KMS-11 (cell line): ENCODE results near the gene KCNQ4.

ENCODE experiments used
- H2AFZ ChIP-seq: fragments of 200-600 bp; sonication (generic); 2 replicates; pipeline ENCODE4 v1.6.1; 2016; ENCODE audit warnings: antibody characterized with exemption, mixed run types, low read depth
- H3K27ac ChIP-seq: fragments of 200-600 bp; sonication (generic); 2 replicates; pipeline ENCODE4 v1.6.1; 2016; ENCODE audit warnings: mild to moderate bottlenecking, mixed run types
- H3K27me3 ChIP-seq: fragments of 200-600 bp; sonication (generic); 2 replicates; pipeline ENCODE4 v1.6.1; 2017; ENCODE audit warnings: mild to moderate bottlenecking, low read depth, mixed run types, moderate library complexity; ENCODE audit not compliant: insufficient read depth
- H3K36me3 ChIP-seq: fragments of 200-600 bp; sonication (generic); 2 replicates; pipeline ENCODE4 v1.6.1; 2017; ENCODE audit warnings: mild to moderate bottlenecking, mixed run types; ENCODE audit not compliant: insufficient read depth
- H3K4me1 ChIP-seq: fragments of 200-600 bp; sonication (generic); 2 replicates; pipeline ENCODE4 v1.6.1; 2016; ENCODE audit warnings: mild to moderate bottlenecking, low read depth, mixed run types; ENCODE audit not compliant: poor library complexity, severe bottlenecking
- H3K4me2 ChIP-seq: fragments of 200-600 bp; sonication (generic); 2 replicates; pipeline ENCODE4 v1.7.0; 2016; ENCODE audit warnings: mild to moderate bottlenecking, mixed run types
- H3K4me3 ChIP-seq: fragments of 200-600 bp; sonication (generic); IDR thresholded peaks from 2 replicates; pipeline ENCODE4 v1.6.1; 2017; ENCODE audit warnings: low read depth, low read length, mixed read lengths; ENCODE audit not compliant: insufficient read depth
- H3K79me2 ChIP-seq: fragments of 200-600 bp; sonication (generic); 2 replicates; pipeline ENCODE4 v1.6.1; 2016; ENCODE audit warnings: low read depth, mixed run types; ENCODE audit not compliant: insufficient read depth
- H3K9ac ChIP-seq: fragments of 200-600 bp; sonication (generic); 2 replicates; pipeline ENCODE4 v1.6.1; 2016; ENCODE audit warnings: mild to moderate bottlenecking, mixed run types
- H4K20me1 ChIP-seq: fragments of 200-600 bp; sonication (generic); 2 replicates; pipeline ENCODE4 v1.6.1; 2016; ENCODE audit warnings: mild to moderate bottlenecking, mixed run types; ENCODE audit not compliant: insufficient read depth
- CTCF ChIP-seq: fragments of 200-600 bp; sonication (generic); conservative IDR thresholded peaks from 2 replicates; pipeline ENCODE4 v1.6.1; 2017; ENCODE audit warnings: low read depth, mild to moderate bottlenecking, antibody characterized with exemption, low read length, moderate library complexity, mixed read lengths

KCNQ4 gene

GRCh38 chr1:40876436-40876761 lies 92.8 kb downstream of the KCNQ4 start:
- H3K36me3 ChIP-seq: no peaks in the 10 kb centered on the region
- H3K4me2 ChIP-seq: no peak overlapping the region
- no peaks in the 10 kb centered on the region for H3K4me1 ChIP-seq
- H2AFZ ChIP-seq: no peak overlapping the region
- no peaks in the 10 kb centered on the region for H3K79me2 ChIP-seq
- H4K20me1 ChIP-seq: no peaks in the 10 kb centered on the region
- H3K27me3 ChIP-seq: no peaks in the 10 kb centered on the region
- no peak overlapping the region for H3K9ac ChIP-seq
- H3K27ac ChIP-seq: no peak overlapping the region
- no peak overlapping the region for H3K4me3 ChIP-seq
- TF ChIP-seq CTCF: no peak

DNA sequence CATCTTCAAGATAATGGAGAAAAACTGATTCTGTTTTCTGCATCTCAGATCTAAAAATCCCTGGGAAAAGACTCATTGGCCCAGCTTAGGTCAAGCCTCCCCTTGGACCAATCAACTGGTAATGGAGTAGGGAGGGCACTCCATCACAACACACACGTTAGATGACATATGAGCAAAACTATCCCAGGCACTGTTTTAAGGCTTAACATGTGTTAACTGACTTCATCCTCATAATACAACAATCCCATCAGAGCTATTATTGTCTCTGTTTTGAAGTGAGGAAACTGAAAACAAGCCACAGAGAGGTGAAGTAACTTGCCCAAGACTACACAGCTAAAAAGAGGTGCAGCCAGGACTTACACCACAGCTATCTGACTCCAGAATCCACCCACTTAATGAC lies 93.3 kb downstream of the KCNQ4 start:
- no peaks in the 10 kb centered on the region for H3K79me2 ChIP-seq
- no peaks in the 10 kb centered on the region for H3K36me3 ChIP-seq
- no peak for TF ChIP-seq CTCF
- no peak overlapping the region for H3K27ac ChIP-seq
- H2AFZ ChIP-seq: no peak overlapping the region
- H3K27me3 ChIP-seq: no peaks in the 10 kb centered on the region
- H3K9ac ChIP-seq: no peak overlapping the region
- H3K4me3 ChIP-seq: no peak overlapping the region
- H4K20me1 ChIP-seq: no peaks in the 10 kb centered on the region
- H3K4me1 ChIP-seq: no peaks in the 10 kb centered on the region
- H3K4me2 ChIP-seq: no peak overlapping the region

- no peaks in the 10 kb centered on the region for H3K36me3 ChIP-seq
- no peaks in the 10 kb centered on the region for H4K20me1 ChIP-seq
- no peak overlapping the region for H3K9ac ChIP-seq
- TF ChIP-seq CTCF: no peak
- H3K27ac ChIP-seq: no peak overlapping the region
- H3K4me2 ChIP-seq: no peak overlapping the region
- H3K27me3 ChIP-seq: no peaks in the 10 kb centered on the region
- no peaks in the 10 kb centered on the region for H3K4me1 ChIP-seq
- H3K79me2 ChIP-seq: no peaks in the 10 kb centered on the region
- no peak overlapping the region for H3K4me3 ChIP-seq
- no peak overlapping the region for H2AFZ ChIP-seq
Observed at GRCh38 chr1:40877698-40878097, 94.1 kb downstream of the KCNQ4 start.

- Histone ChIP-seq H3K4me1 (no peaks in the 10 kb centered on the region), H3K27ac (no peak overlapping the region), H2AFZ (no peak overlapping the region), H3K4me3 (no peak overlapping the region), H4K20me1 (no peaks in the 10 kb centered on the region), H3K27me3 (no peaks in the 10 kb centered on the region), H3K9ac (no peak overlapping the region), H3K4me2 (no peak overlapping the region), H3K79me2 (no peaks in the 10 kb centered on the region), H3K36me3 (no peaks in the 10 kb centered on the region)
- no peak for TF ChIP-seq CTCF
Observed at GRCh38 chr1:40878906-40879305, 95.3 kb downstream of the KCNQ4 start.
